ENCODE data around the gene RICTOR.
"Not testable (repeated sequence)": the region's sequence is repeated elsewhere in the genome, so short reads cannot be mapped to it uniquely, and the experiment has no call there.

- not testable (repeated sequence) for TF ChIP-seq CREM, ZNF121, PRRX2 (CRISPR knock-in tag; IDR thresholded peaks at IDR 0.05)
Observed at GRCh38 chr5:38989974-38990719, 84.1 kb downstream of the RICTOR start.
